Neuronal stem cell (in vitro differentiated cells): Measurements from ENCODE around the gene MYH7.

Experiments
- DNase-seq: peaks from one replicate; pipeline ENCODE4 v3.0.0-alpha.2; 2013; ENCODE audit warnings: low spot score
- H2AFZ ChIP-seq: one replicate; pipeline ENCODE4 v1.6.1; 2013; ENCODE audit warnings: mild to moderate bottlenecking, low read length, inconsistent platforms
- H2AK5ac ChIP-seq: 2 replicates; pipeline ENCODE4 v1.6.1; 2013; ENCODE audit warnings: low read depth, mild to moderate bottlenecking, inconsistent platforms, low read length, moderate library complexity, mixed read lengths
- H2BK120ac ChIP-seq: 2 replicates; pipeline ENCODE4 v1.6.1; 2013; ENCODE audit warnings: low read depth, mild to moderate bottlenecking, inconsistent platforms, low read length, moderate library complexity, mixed read lengths
- H2BK12ac ChIP-seq: one replicate; pipeline ENCODE4 v1.6.1; 2013; ENCODE audit warnings: low read length, inconsistent platforms
- H2BK15ac ChIP-seq: 2 replicates; pipeline ENCODE4 v1.6.1; 2013; ENCODE audit warnings: mild to moderate bottlenecking, low read length, inconsistent platforms, mixed read lengths
- H2BK5ac ChIP-seq: one replicate; pipeline ENCODE4 v1.6.1; 2013; ENCODE audit warnings: inconsistent platforms, mild to moderate bottlenecking, low read length, moderate library complexity
- H3K14ac ChIP-seq: one replicate; pipeline ENCODE4 v1.6.1; 2013; ENCODE audit warnings: low read length, inconsistent platforms
- H3K18ac ChIP-seq: 2 replicates; pipeline ENCODE4 v1.6.1; 2013; ENCODE audit warnings: low read length, inconsistent platforms
- H3K23ac ChIP-seq: 2 replicates; pipeline ENCODE4 v1.6.1; 2013; ENCODE audit warnings: low read depth, mild to moderate bottlenecking, mixed read lengths, low read length, inconsistent platforms; ENCODE audit not compliant: poor library complexity
- H3K27ac ChIP-seq: replicated peaks from 3 replicates; pipeline ENCODE4 v1.5.1; 2013; ENCODE audit warnings: low read length, inconsistent platforms
- H3K27me3 ChIP-seq, 3 experiments: 2 replicates each; pipeline ENCODE4 v1.6.1; 2013; ENCODE audit warnings: low read length in 3 of 3, mild to moderate bottlenecking in 2 of 3, inconsistent platforms in 1 of 3, low read depth in 1 of 3, mixed read lengths in 1 of 3, moderate library complexity in 1 of 3; ENCODE audit not compliant: control insufficient read depth in 3 of 3, insufficient read depth in 3 of 3
- H3K36me3 ChIP-seq, 2 donors: replicated peaks in 1 of 2; 2 replicates each; pipeline ENCODE4 v1.6.1; 2013; ENCODE audit warnings: low read length in 2 of 2; ENCODE audit not compliant: control insufficient read depth in 2 of 2, insufficient read depth in 2 of 2
- H3K4ac ChIP-seq: 2 replicates; pipeline ENCODE4 v1.6.1; 2013; ENCODE audit warnings: inconsistent platforms, mild to moderate bottlenecking, low read length, moderate library complexity
- H3K4me1 ChIP-seq, 2 donors: 1 replicate in 1 of 2; 2 replicates in 1 of 2; pipeline ENCODE4 v1.6.1; 2013; ENCODE audit warnings: low read length in 2 of 2, low read depth in 1 of 2; ENCODE audit not compliant: control insufficient read depth in 2 of 2, insufficient read depth in 1 of 2
- H3K4me2 ChIP-seq: one replicate; pipeline ENCODE4 v1.6.1; 2013; ENCODE audit warnings: mild to moderate bottlenecking, low read length, inconsistent platforms; ENCODE audit not compliant: insufficient read depth, poor library complexity, severe bottlenecking
- H3K4me3 ChIP-seq, 2 donors: 2 replicates each; pipeline ENCODE4 v1.5.1; 2013; ENCODE audit warnings: low read length in 2 of 2, mild to moderate bottlenecking in 2 of 2, inconsistent platforms in 1 of 2, moderate library complexity in 1 of 2
- H3K79me1 ChIP-seq: one replicate; pipeline ENCODE4 v1.6.1; 2013; ENCODE audit warnings: low read depth, mild to moderate bottlenecking, inconsistent platforms, low read length, moderate library complexity
- H3K9ac ChIP-seq: one replicate; pipeline ENCODE4 v1.6.1; 2013; ENCODE audit warnings: mild to moderate bottlenecking, low read depth, low read length, inconsistent platforms; ENCODE audit not compliant: poor library complexity
- H3K9me3 ChIP-seq, 2 donors: replicated peaks in 1 of 2; 2 replicates each; pipeline versions ENCODE3 to v1.6.1; 2013; ENCODE audit warnings: low read length in 2 of 2, mild to moderate bottlenecking in 2 of 2, inconsistent platforms in 1 of 2, low read depth in 1 of 2, mixed read lengths in 1 of 2, moderate library complexity in 1 of 2; ENCODE audit not compliant: control insufficient read depth in 2 of 2, insufficient read depth in 1 of 2
- H4K8ac ChIP-seq: one replicate; pipeline ENCODE4 v1.6.1; 2013; ENCODE audit warnings: low read depth, mild to moderate bottlenecking, inconsistent platforms, low read length, moderate library complexity
- H4K91ac ChIP-seq: one replicate; pipeline ENCODE4 v1.6.1; 2013; ENCODE audit warnings: low read length, low read depth, mild to moderate bottlenecking, inconsistent platforms; ENCODE audit not compliant: poor library complexity
- WGBS, 2 donors: extraction: QIAGEN DNeasy Blood & Tissue Kit; methylation state at CpG; one replicate each; pipeline ENCODE4 v1.1.7; 2013; ENCODE audit warnings: missing lambda C conversion rate in 2 of 2, mixed read lengths in 1 of 2; ENCODE audit not compliant: insufficient read length in 2 of 2, insufficient replicate concordance in 1 of 2; ENCODE audit errors: extremely low coverage in 2 of 2; 5-methylcytosine and 5-hydroxymethylcytosine counted together

MYH7 gene

DNA sequence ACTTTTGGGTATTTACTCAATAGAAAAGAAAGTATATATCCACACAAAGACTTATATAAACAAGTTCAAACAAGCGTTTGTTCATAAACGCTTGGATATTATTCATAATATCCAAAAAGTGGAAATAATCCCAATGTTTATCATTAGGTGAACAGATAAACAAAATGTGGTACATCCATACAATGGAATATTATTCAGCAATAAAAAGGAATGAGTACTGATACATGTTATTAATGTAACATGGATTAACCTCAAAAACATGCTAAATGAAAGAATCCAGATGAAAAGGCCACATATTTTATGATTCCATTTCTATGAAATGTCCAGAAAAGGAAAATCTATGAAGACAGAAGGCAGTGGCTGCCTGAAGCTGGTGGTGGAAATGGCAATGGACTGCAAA is 16.8 kb upstream of the MYH7 start:
- H2AFZ ChIP-seq = no peak overlapping the region
- no CpG with 5 or more reads among the region's 2 CpGs for WGBS, 2 donors
- H3K27ac ChIP-seq = no peak overlapping the region
- H2AK5ac ChIP-seq = no peak overlapping the region
- no peak overlapping the region for H3K4me3 ChIP-seq
- H3K9ac ChIP-seq = no peak overlapping the region
- H3K14ac ChIP-seq = no peak overlapping the region
- H2BK120ac ChIP-seq = no peak overlapping the region
- DNase-seq = no peak
- H3K23ac ChIP-seq = no peak overlapping the region
- no peak overlapping the region for H4K8ac ChIP-seq
- H3K18ac ChIP-seq = no peak overlapping the region
- peaks cover 0 to 18% (median 0%) of the 10 kb centered on the region in 3 experiments for H3K27me3 ChIP-seq
- H3K9me3 ChIP-seq = peaks cover 0 to 7% of the 10 kb centered on the region in 2 donors
- no peaks in the 10 kb centered on the region for H3K36me3 ChIP-seq
- no peak overlapping the region for H2BK12ac ChIP-seq
- H3K79me1 ChIP-seq = no peaks in the 10 kb centered on the region
- H3K4me1 ChIP-seq = peaks cover 0 to 2% of the 10 kb centered on the region in 2 donors
- H2BK5ac ChIP-seq = no peak overlapping the region
- H4K91ac ChIP-seq = no peak overlapping the region
- H3K4ac ChIP-seq = no peak overlapping the region
- no peak overlapping the region for H3K4me2 ChIP-seq
- H2BK15ac ChIP-seq = no peak overlapping the region

DNA sequence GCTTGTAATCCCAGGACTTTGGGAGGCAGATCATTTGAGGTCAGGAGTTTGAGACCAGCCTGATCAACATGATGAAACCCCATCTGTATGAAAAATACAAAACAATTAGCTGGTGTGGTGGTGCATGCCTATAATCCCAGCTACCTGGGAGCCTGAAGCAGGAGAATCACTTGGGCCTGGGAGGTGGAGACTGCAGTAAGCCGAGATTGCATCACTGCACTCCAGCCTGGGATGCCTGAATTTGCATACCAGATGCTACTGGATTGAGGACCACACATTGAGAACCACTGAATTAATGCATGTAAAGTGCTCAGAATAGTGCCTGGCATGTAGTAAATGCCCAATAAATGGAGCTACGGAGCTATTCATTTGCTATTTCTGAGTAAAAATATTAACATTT is 14.9 kb upstream of the MYH7 start:
- H3K79me1 ChIP-seq = no peaks in the 10 kb centered on the region
- H3K4me1 ChIP-seq = peaks cover 0 to 2% of the 10 kb centered on the region in 2 donors
- H3K14ac ChIP-seq = no peak overlapping the region
- no peak overlapping the region for H3K18ac ChIP-seq
- no peak overlapping the region for H2BK15ac ChIP-seq
- H3K4me2 ChIP-seq = no peak overlapping the region
- H2AFZ ChIP-seq = no peak overlapping the region
- H2BK120ac ChIP-seq = no peak overlapping the region
- H3K27ac ChIP-seq = no peak overlapping the region
- DNase-seq = no peak
- peaks cover 0 to 7% of the 10 kb centered on the region in 2 donors for H3K9me3 ChIP-seq
- H4K8ac ChIP-seq = no peak overlapping the region
- H4K91ac ChIP-seq = no peak overlapping the region
- no peaks in the 10 kb centered on the region for H3K36me3 ChIP-seq
- H2AK5ac ChIP-seq = no peak overlapping the region
- no peak overlapping the region for H2BK12ac ChIP-seq
- no CpG with 5 or more reads among the region's 2 CpGs for WGBS, 2 donors
- no peak overlapping the region for H3K4me3 ChIP-seq
- peaks cover 0 to 24% (median 0%) of the 10 kb centered on the region in 3 experiments for H3K27me3 ChIP-seq
- no peak overlapping the region for H3K4ac ChIP-seq
- no peak overlapping the region for H3K23ac ChIP-seq
- H2BK5ac ChIP-seq = no peak overlapping the region
- no peak overlapping the region for H3K9ac ChIP-seq

DNA sequence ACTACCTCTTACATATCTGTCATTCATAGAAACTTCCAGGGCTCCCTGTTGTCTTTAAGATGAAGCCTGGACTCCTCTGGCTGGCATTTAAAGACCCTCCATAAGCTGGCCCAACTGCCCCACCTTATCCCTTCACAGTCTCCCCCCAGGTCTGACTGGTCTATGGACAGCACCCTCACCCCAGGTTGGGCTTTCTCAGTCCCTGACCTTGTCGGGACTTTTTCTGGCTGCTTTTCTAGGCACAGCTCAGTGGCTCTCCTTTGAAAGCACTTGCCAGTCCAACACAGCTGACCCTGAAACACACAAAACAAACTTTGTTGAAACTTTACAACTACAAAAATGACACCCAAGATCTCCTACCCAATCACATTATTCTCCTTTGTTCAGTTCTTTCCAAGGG is 13.9 kb upstream of the MYH7 start:
- Histone ChIP-seq H3K4ac (no peak overlapping the region), H3K14ac (no peak overlapping the region), H3K36me3 (no peaks in the 10 kb centered on the region), H3K4me1 (peaks cover 0 to under 1% of the 10 kb centered on the region in 2 donors), H3K27me3 (peaks cover 0 to 22% (median 0%) of the 10 kb centered on the region in 3 experiments), H2BK5ac (no peak overlapping the region), H3K27ac (no peak overlapping the region), H4K91ac (no peak overlapping the region), H3K9ac (no peak overlapping the region), H3K9me3 (peaks cover 0 to 7% of the 10 kb centered on the region in 2 donors), H4K8ac (no peak overlapping the region), H2BK15ac (no peak overlapping the region), H3K18ac (no peak overlapping the region), H3K79me1 (no peaks in the 10 kb centered on the region), H2BK120ac (no peak overlapping the region), H2AK5ac (no peak overlapping the region), H3K4me2 (no peak overlapping the region), H3K4me3 (no peak overlapping the region), H2AFZ (no peak overlapping the region), H3K23ac (no peak overlapping the region), H2BK12ac (no peak overlapping the region)
- WGBS, 2 donors = no CpG with 5 or more reads among the region's 1 CpG
- DNase-seq = no peak

DNA sequence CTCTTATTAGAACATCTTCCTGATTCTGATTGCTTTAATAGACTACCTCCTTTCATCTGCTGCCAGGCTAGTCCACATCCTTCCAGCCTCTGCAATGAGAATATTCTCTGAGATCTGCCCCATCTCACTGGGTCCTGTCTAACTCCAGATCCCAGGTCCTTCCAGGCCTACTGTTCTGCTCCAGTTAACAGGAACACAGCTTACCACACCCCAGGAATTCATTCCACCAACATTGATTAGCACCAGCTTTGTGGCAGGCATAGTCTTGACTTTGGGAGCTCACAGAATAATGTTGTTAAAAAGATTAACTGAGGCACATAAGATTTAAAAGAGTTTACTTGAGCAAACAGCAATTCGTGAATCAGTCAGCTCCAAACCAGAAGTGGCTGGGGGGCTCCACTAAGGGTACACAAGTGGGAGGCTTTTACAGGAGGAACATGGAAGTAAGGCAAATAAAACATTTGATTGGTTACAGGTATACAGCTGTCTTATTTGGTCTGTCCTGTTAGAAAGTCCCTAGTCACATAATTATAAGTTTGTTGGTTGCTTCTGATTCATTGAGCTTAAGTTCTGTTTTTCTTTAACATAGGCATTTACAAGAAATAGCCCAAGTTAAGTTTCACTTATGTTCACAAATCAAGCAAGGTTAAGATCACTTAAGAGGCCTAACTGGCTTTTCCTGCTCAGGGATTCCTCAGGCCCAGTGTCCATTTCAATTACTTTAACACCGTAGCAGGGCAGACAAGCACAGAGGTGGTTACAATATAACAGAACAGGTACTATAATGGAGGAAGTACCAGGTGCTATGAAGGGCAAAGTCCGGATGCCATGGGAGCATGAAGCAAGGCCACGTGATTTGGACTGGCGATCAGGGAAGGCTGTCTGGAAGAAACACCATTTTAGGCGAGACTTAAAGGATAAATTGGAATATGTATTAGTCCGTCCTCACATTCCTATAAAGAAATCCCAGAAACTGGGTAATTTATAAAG is 12.2 kb upstream of the MYH7 start:
- Histone ChIP-seq H3K9me3 (peaks cover 0 to 7% of the 10 kb centered on the region in 2 donors), H3K27ac (no peak overlapping the region), H3K4me2 (no peak overlapping the region), H3K9ac (no peak overlapping the region), H3K4me3 (no peak overlapping the region), H4K91ac (no peak overlapping the region), H2BK15ac (no peak overlapping the region), H2AK5ac (no peak overlapping the region), H3K79me1 (no peaks in the 10 kb centered on the region), H3K36me3 (no peaks in the 10 kb centered on the region), H3K27me3 (peaks cover 0 to 21% (median 0%) of the 10 kb centered on the region in 3 experiments), H2AFZ (peak overlapping the region; percentile 11), H4K8ac (no peak overlapping the region), H3K18ac (no peak overlapping the region), H3K4me1 (peaks cover 6 to 13% of the 10 kb centered on the region in 2 donors), H2BK12ac (no peak overlapping the region), H3K14ac (no peak overlapping the region), H2BK120ac (no peak overlapping the region), H2BK5ac (no peak overlapping the region), H3K4ac (no peak overlapping the region), H3K23ac (no peak overlapping the region)
- no peak for DNase-seq
- no CpG with 5 or more reads among the region's 7 CpGs for WGBS, 2 donors
